Measurements from ENCODE around the gene RPL6.

- TF ChIP-seq REST (IDR thresholded peaks at IDR 0.05; ENCODE audit: insufficient read depth in 1 of 2, low read depth in 2 of 2, low read length in 2 of 2) (no peak), FOXP2 (optimal IDR thresholded peaks at IDR 0.05; ENCODE audit: borderline replicate concordance, extremely low read depth, extremely low read length, insufficient read depth) (no peak), POLR2AphosphoS5 (IDR thresholded peaks at IDR 0.05; ENCODE audit: low read depth, low read length) (no peak)
Measured at GRCh38 chr12:112368856-112369255, 40.5 kb downstream of the RPL6 start.

Measured in PFSK-1 (cell line).